Muscle layer of duodenum (tissue), 2 donors: ENCODE measurements around the gene WDR53.
"Not testable (repeated sequence)": the region's sequence is repeated elsewhere in the genome, so short reads cannot be mapped to it uniquely, and the experiment has no call there.

Experiments used
- H3K27ac ChIP-seq: one replicate; pipeline ENCODE4 v1.7.0; 2013; ENCODE audit warnings: mild to moderate bottlenecking, low read length
- H3K27me3 ChIP-seq: one replicate; pipeline ENCODE4 v1.7.0; 2013; ENCODE audit warnings: low read depth, mild to moderate bottlenecking, control low read depth, low read length
- H3K36me3 ChIP-seq, 2 donors: one replicate each; pipeline ENCODE4 v1.7.0; 2013; ENCODE audit warnings: low read length in 2 of 2, control low read depth in 1 of 2, mild to moderate bottlenecking in 1 of 2; ENCODE audit not compliant: insufficient read depth in 2 of 2, control insufficient read depth in 1 of 2
- H3K4me1 ChIP-seq, 2 donors: one replicate each; pipeline ENCODE4 v1.7.0; 2013; ENCODE audit warnings: low read length in 2 of 2, mild to moderate bottlenecking in 2 of 2, control low read depth in 1 of 2, moderate library complexity in 1 of 2; ENCODE audit not compliant: insufficient read depth in 2 of 2, control insufficient read depth in 1 of 2
- H3K4me3 ChIP-seq, 2 donors: one replicate each; pipeline ENCODE4 v1.7.0; 2013; ENCODE audit warnings: low read length in 2 of 2, low read depth in 1 of 2, mild to moderate bottlenecking in 1 of 2
- H3K9me3 ChIP-seq, 2 donors: one replicate each; pipeline ENCODE4 v1.7.0; 2013; ENCODE audit warnings: low read length in 2 of 2, control low read depth in 1 of 2, mild to moderate bottlenecking in 1 of 2; ENCODE audit not compliant: control insufficient read depth in 1 of 2
- donor health status: healthy.

The WDR53 gene

GRCh38 chr3:196557236-196557635 is 11.1 kb downstream of the WDR53 start:
- Histone ChIP-seq H3K27ac (no peak overlapping the region), H3K4me1 (no peaks in the 10 kb centered on the region), H3K36me3 (peaks cover 0 to 33% of the 10 kb centered on the region in 2 donors)

DNA sequence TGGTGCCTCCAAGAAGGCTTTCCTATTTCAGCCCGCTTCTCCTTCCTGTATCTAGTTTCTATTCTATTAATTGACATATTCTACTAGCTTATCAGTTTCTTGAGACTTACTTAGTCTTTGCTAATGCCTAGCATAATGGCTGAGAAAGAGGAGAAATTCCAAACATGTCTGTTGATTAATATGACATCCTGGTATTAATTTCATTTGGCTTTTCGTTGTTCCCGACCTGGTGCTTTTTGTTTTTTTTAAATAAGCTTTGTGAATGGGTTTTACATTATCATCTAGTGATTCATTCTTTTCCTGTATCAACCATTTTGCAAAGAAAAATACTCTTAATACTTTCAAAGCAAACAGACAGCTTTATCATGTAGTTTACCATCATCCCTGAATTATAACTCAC is 13.1 kb downstream of the WDR53 start:
- Histone ChIP-seq H3K27me3 (no peaks in the 10 kb centered on the region), H3K9me3 (no peaks in the 10 kb centered on the region), H3K4me3 (no peak overlapping the region), H3K36me3 (peaks cover 0 to 26% of the 10 kb centered on the region in 2 donors), H3K4me1 (no peaks in the 10 kb centered on the region), H3K27ac (no peak overlapping the region)

More at GRCh38 chr3:196557236-196557635, 11.1 kb downstream of the WDR53 start:
- Histone ChIP-seq H3K9me3 (no peaks in the 10 kb centered on the region), H3K4me3 (no peak overlapping the region), H3K27me3 (no peaks in the 10 kb centered on the region)

DNA sequence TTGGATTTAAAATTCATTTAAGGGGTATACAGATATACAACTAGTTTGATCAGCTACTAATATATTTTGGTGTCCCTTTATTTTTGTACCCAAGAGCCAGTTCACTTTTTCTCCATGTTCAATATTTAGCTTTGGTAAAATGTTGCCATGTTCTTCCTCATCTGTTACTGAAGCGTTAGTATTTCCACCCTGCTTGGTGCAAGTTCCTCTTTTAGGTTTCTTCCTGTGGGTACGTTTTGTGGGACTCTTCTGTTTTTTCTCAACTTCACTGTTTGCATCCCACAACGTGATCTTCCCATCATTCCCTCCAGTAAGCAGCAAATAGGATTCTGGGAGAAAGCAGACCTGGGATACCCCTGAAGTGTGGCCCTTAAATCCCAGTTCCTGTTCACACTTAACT is 14.1 kb downstream of the WDR53 start:
- Histone ChIP-seq H3K4me1 (no peaks in the 10 kb centered on the region), H3K4me3 (no peak overlapping the region), H3K27ac (no peak overlapping the region), H3K27me3 (no peaks in the 10 kb centered on the region), H3K9me3 (no peaks in the 10 kb centered on the region), H3K36me3 (peaks cover 0 to 23% of the 10 kb centered on the region in 2 donors)

DNA sequence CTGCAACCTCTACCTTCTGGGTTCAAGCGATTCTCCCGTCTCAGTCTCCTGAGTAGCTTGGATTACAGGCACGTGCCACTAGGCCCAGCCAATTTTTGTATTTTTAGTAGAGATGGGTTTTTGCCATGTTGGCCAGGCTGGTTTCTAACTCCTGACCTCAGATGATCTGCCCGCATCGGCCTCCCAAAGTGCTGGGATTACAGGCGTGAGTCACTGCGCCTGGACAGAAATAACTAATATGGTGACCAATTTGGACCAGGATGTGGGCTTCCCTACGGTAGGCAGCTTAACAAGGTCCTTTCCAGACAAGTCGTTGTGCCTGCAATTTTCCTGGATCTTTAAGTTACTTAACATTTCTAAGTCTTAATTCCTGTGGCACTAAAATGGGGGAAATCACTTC is 14.8 kb downstream of the WDR53 start:
- H3K27me3 ChIP-seq = no peaks in the 10 kb centered on the region
- H3K4me1 ChIP-seq = no peaks in the 10 kb centered on the region
- peaks cover 0 to 16% of the 10 kb centered on the region in 2 donors for H3K36me3 ChIP-seq
- no peaks in the 10 kb centered on the region for H3K9me3 ChIP-seq
- no peak overlapping the region for H3K27ac ChIP-seq
- H3K4me3 ChIP-seq = no peak overlapping the region

DNA sequence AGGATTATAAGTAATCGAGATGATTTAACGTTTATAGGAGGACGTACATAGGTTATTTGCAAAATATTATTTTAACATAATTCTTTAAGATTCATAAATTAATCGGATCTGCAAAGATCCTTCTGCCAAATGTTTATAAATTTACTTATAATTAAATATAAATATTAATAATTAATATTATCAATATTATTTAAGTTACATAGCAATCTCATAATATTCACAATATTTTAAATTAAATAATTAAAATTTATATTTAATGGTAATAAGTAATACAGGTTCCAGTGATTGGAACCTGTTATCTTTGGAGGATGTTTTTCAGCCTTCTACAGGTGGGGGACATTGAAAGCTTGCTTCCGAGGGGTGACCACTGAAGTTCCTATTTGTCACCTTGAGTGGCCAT is 16.1 kb downstream of the WDR53 start:
- Histone ChIP-seq H3K4me1 (no peaks in the 10 kb centered on the region), H3K4me3 (no peak overlapping the region), H3K9me3 (no peaks in the 10 kb centered on the region), H3K27ac (no peak overlapping the region), H3K27me3 (no peaks in the 10 kb centered on the region), H3K36me3 (peaks cover 0 to 16% of the 10 kb centered on the region in 2 donors)

GRCh38 chr3:196550172-196550571 is 18.2 kb downstream of the WDR53 start:
- H3K4me3 ChIP-seq, H3K9me3 ChIP-seq, H3K27ac ChIP-seq, H3K4me1 ChIP-seq, H3K27me3 ChIP-seq: not testable (repeated sequence)
- peaks cover 0 to 16% of the 10 kb centered on the region in 2 donors for H3K36me3 ChIP-seq

- H3K4me3 ChIP-seq, H3K27ac ChIP-seq, H3K27me3 ChIP-seq, H3K9me3 ChIP-seq, H3K4me1 ChIP-seq: not testable (repeated sequence)
- H3K36me3 ChIP-seq = peaks cover 0 to 12% of the 10 kb centered on the region in 2 donors
Measured at GRCh38 chr3:196549312-196549711, 19.0 kb downstream of the WDR53 start.

DNA sequence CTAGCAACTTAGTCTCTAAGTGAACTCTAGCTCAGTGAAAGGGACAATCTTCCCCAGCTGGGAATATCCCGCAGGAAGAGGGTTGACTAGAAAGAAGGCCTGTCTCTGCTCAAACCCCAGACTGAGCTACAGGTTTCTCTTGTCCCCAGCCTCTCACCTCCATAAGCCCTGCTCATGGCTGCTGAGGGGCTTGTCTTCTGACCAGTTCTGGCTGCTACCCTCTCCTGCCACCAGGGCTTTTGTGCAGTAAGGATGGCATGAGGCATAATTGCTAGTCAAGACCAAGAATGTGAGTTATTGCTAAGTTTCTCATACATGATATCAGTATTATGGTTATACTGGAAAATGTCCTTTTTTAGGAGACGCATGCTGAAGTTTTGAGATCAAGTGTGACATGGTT is 21.3 kb downstream of the WDR53 start:
- Histone ChIP-seq H3K4me1 (no peaks in the 10 kb centered on the region), H3K27me3 (no peaks in the 10 kb centered on the region), H3K9me3 (no peaks in the 10 kb centered on the region), H3K4me3 (no peak overlapping the region), H3K27ac (no peak overlapping the region), H3K36me3 (no peaks in the 10 kb centered on the region)

GRCh38 chr3:196546537-196546936 is 21.8 kb downstream of the WDR53 start:
- Histone ChIP-seq H3K36me3 (no peaks in the 10 kb centered on the region), H3K27ac (no peak overlapping the region), H3K27me3 (no peaks in the 10 kb centered on the region), H3K4me3 (no peak overlapping the region), H3K4me1 (no peaks in the 10 kb centered on the region), H3K9me3 (no peaks in the 10 kb centered on the region)

DNA sequence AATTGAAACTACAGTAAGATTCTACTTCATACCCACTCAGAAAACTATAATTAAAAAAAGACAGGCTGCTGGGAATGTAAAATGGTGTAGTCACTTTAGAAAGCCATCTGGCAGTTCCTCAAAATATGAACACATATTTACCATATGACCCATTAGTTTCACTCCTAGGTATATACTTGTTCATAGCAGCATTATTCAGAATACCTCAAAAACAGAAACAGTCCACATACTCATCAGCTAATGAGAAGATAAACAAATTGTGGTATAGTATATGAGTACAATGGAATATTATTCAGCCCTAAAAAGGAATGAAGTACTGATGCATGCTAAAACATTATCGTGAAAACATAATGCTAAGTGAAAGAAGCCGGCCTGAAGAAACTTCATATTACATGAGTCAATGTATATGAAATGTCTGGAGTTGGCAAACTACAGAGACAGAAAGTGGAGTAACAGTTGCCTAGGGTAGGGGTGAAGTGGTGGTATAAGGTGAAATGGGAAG is 23.8 kb downstream of the WDR53 start:
- Histone ChIP-seq H3K27ac (no peak overlapping the region), H3K36me3 (no peaks in the 10 kb centered on the region), H3K4me3 (no peak overlapping the region), H3K27me3 (no peaks in the 10 kb centered on the region), H3K9me3 (no peaks in the 10 kb centered on the region), H3K4me1 (no peaks in the 10 kb centered on the region)

GRCh38 chr3:196541684-196542445 is 26.5 kb downstream of the WDR53 start:
- H3K4me3 ChIP-seq = no peak overlapping the region
- no peaks in the 10 kb centered on the region for H3K4me1 ChIP-seq
- H3K27me3 ChIP-seq = no peaks in the 10 kb centered on the region
- H3K27ac ChIP-seq = no peak overlapping the region
- no peaks in the 10 kb centered on the region for H3K36me3 ChIP-seq
- H3K9me3 ChIP-seq = no peaks in the 10 kb centered on the region
